Panc1 (cell line): ENCODE results near the gene MIA3. TPM values are rescaled to one million over a fixed set of nuclear protein-coding genes. Genes with fewer than 3 reads are reported as not detected.
A peak's percentile ranks its signal among the peaks of the same experiment; 100 is the strongest.

Experiments used
- ATAC-seq: fragments of 200-7000 bp; cut with Tn5 transposase; 2 replicates; pipeline ENCODE4 v1.9.1; 2020; ENCODE audit warnings: mild to moderate bottlenecking, moderate library complexity
- BruUV-seq: library from RNA; stranded (reverse); fragments of 400-500 nt; replicated peaks from 2 replicates; lab custom pipeline; 2021; lab: Mats Ljungman, UMichigan
- CTCF ChIA-PET: fragments of 300-600 bp; sonication (Branson Sonifier 250); formaldehyde crosslinking; loops from one replicate; lab custom pipeline; 2022; ENCODE audit warnings: antibody characterized with exemption; lab: Charles Lee
- POLR2A ChIA-PET: fragments of 300-600 bp; sonication (Branson Sonifier 250); formaldehyde crosslinking; loops from one replicate; lab custom pipeline; 2022; ENCODE audit warnings: antibody characterized with exemption; lab: Charles Lee
- DNase-seq: peaks from one replicate; pipeline ENCODE4 v3.0.0-alpha.2; 2010; ENCODE audit warnings: low read depth, low spot score
- H3K27ac ChIP-seq: 2 replicates; pipeline ENCODE4 v1.5.1; 2011; ENCODE audit warnings: mild to moderate bottlenecking, low read length, inconsistent platforms
- H3K27me3 ChIP-seq: fragments of 200-500 bp; sonication (Bioruptor generic); 2 replicates; pipeline ENCODE4 v1.6.0; 2014; ENCODE audit warnings: low read length, inconsistent platforms; ENCODE audit not compliant: control insufficient read depth, insufficient read depth
- H3K36me3 ChIP-seq: fragments of 200-500 bp; sonication (Bioruptor generic); 2 replicates; pipeline ENCODE4 v1.5.1; 2014; ENCODE audit warnings: inconsistent platforms, mild to moderate bottlenecking, low read length, moderate library complexity; ENCODE audit not compliant: control insufficient read depth, insufficient read depth
- H3K4me1 ChIP-seq: 2 replicates; pipeline ENCODE4 v1.5.1; 2011; ENCODE audit warnings: inconsistent platforms, mild to moderate bottlenecking, low read length, moderate library complexity; ENCODE audit not compliant: control insufficient read depth, insufficient read depth
- H3K4me3 ChIP-seq, 2 experiments: 2 replicates each; pipeline ENCODE4 v1.5.1; 2011 to 2012; ENCODE audit warnings: low read depth in 2 of 2, low read length in 2 of 2, mild to moderate bottlenecking in 2 of 2, inconsistent platforms in 1 of 2, moderate library complexity in 1 of 2
- H3K9me3 ChIP-seq: fragments of 200-500 bp; sonication (Bioruptor generic); 2 replicates; pipeline ENCODE4 v1.5.1; 2014; ENCODE audit warnings: low read depth, mild to moderate bottlenecking, inconsistent platforms, low read length, moderate library complexity; ENCODE audit not compliant: control insufficient read depth, insufficient read depth
- POLR2AphosphoS5 ChIP-seq: IDR thresholded peaks from 2 replicates; pipeline ENCODE4 v1.6.1; 2012; ENCODE audit warnings: mild to moderate bottlenecking, low read depth, low read length, moderate library complexity
- SIN3A ChIP-seq: IDR thresholded peaks from 2 replicates; pipeline ENCODE4 v1.6.1; 2012; ENCODE audit warnings: low read depth, mild to moderate bottlenecking, low read length, moderate library complexity, borderline replicate concordance; ENCODE audit not compliant: insufficient read depth
- TCF7L2 ChIP-seq: IDR thresholded peaks from 2 replicates; pipeline ENCODE4 v1.6.1; 2011; ENCODE audit warnings: mild to moderate bottlenecking, low read depth, low read length, inconsistent platforms
- in situ Hi-C: cut with HindIII; loops from 2 replicates; pipeline ENCODE4 v1.10.0; 2016; ENCODE audit warnings: low sequenced_read_pairs, low pct_unique_long_range_greater_than_20kb
- intact Hi-C: fragments of 100-400 bp; cut with micrococcal nuclease; formaldehyde crosslinking; loops from one replicate; pipeline ENCODE4 v1.10.0; 2022; ENCODE audit not compliant: unreplicated experiment
- total RNA-seq: library from RNA; stranded (reverse); gene quantifications from one replicate; pipeline ENCODE4 v1.2.1, GENCODE V29; 2021; ENCODE audit not compliant: unreplicated experiment
- TF ChIP-seq, protein P1 (sequence below), 2 experiments: IDR thresholded peaks; 2 replicates each; pipeline ENCODE4 v1.6.1; 2011 to 2012; ENCODE audit warnings: low read depth in 2 of 2, control low read depth in 1 of 2, low read length in 1 of 2, mild to moderate bottlenecking in 1 of 2, moderate library complexity in 1 of 2; ENCODE audit not compliant: insufficient read depth in 1 of 2
- TF ChIP-seq, protein P2 (sequence below): fragments of 450-650 bp; IDR thresholded peaks from 2 replicates; pipeline ENCODE4 v1.5.1; 2017; ENCODE audit warnings: mild to moderate bottlenecking

The MIA3 gene
- total RNA-seq, 1 experiment from 2014 or later: 53.5 TPM

DNA sequence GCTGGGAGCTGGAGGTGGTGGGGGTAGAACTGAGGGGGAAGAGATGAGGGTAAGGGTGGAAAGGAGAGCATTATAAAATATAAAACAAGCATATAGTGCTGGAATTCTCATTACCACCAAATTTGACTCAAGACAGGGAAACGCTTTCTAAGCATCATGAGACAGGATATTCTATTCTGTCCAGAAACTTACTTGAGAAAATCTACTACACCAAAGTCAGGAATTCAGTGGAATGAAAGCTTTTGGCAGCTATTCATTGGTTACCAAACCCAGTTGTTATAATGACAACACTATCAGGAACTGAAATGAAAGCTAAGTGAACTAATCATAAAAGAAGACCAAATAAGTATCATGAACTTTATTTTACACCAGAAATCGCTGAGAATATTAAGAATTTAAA, 79.9 kb downstream of the MIA3 start:
- H3K4me3 ChIP-seq: no peak overlapping the region
- no peaks in the 10 kb centered on the region for H3K4me1 ChIP-seq
- DNase-seq (no peak), ATAC-seq (no peak)
- in situ Hi-C loops (no loop called here), intact Hi-C loops (no loop called here)
- no peaks in the 10 kb centered on the region for H3K27me3 ChIP-seq
- ChIA-PET POLR2A (no interaction called here), CTCF (no interaction called here)
- H3K9me3 ChIP-seq: no peaks in the 10 kb centered on the region
- no TSS peak for BruUV-seq
- TF ChIP-seq SIN3A (no peak), TCF7L2 (no peak), POLR2AphosphoS5 (no peak)
- TF ChIP-seq, protein P1, sequence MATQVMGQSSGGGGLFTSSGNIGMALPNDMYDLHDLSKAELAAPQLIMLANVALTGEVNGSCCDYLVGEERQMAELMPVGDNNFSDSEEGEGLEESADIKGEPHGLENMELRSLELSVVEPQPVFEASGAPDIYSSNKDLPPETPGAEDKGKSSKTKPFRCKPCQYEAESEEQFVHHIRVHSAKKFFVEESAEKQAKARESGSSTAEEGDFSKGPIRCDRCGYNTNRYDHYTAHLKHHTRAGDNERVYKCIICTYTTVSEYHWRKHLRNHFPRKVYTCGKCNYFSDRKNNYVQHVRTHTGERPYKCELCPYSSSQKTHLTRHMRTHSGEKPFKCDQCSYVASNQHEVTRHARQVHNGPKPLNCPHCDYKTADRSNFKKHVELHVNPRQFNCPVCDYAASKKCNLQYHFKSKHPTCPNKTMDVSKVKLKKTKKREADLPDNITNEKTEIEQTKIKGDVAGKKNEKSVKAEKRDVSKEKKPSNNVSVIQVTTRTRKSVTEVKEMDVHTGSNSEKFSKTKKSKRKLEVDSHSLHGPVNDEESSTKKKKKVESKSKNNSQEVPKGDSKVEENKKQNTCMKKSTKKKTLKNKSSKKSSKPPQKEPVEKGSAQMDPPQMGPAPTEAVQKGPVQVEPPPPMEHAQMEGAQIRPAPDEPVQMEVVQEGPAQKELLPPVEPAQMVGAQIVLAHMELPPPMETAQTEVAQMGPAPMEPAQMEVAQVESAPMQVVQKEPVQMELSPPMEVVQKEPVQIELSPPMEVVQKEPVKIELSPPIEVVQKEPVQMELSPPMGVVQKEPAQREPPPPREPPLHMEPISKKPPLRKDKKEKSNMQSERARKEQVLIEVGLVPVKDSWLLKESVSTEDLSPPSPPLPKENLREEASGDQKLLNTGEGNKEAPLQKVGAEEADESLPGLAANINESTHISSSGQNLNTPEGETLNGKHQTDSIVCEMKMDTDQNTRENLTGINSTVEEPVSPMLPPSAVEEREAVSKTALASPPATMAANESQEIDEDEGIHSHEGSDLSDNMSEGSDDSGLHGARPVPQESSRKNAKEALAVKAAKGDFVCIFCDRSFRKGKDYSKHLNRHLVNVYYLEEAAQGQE (IDR thresholded peaks at IDR 0.05; ENCODE audit: insufficient read depth in 1 of 2, low read depth in 2 of 2, low read length in 1 of 2): no peak
- TF ChIP-seq, protein P2, sequence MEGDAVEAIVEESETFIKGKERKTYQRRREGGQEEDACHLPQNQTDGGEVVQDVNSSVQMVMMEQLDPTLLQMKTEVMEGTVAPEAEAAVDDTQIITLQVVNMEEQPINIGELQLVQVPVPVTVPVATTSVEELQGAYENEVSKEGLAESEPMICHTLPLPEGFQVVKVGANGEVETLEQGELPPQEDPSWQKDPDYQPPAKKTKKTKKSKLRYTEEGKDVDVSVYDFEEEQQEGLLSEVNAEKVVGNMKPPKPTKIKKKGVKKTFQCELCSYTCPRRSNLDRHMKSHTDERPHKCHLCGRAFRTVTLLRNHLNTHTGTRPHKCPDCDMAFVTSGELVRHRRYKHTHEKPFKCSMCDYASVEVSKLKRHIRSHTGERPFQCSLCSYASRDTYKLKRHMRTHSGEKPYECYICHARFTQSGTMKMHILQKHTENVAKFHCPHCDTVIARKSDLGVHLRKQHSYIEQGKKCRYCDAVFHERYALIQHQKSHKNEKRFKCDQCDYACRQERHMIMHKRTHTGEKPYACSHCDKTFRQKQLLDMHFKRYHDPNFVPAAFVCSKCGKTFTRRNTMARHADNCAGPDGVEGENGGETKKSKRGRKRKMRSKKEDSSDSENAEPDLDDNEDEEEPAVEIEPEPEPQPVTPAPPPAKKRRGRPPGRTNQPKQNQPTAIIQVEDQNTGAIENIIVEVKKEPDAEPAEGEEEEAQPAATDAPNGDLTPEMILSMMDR: no peak
- H3K27ac ChIP-seq: no peak overlapping the region
- peaks cover 23% of the 10 kb centered on the region for H3K36me3 ChIP-seq

DNA sequence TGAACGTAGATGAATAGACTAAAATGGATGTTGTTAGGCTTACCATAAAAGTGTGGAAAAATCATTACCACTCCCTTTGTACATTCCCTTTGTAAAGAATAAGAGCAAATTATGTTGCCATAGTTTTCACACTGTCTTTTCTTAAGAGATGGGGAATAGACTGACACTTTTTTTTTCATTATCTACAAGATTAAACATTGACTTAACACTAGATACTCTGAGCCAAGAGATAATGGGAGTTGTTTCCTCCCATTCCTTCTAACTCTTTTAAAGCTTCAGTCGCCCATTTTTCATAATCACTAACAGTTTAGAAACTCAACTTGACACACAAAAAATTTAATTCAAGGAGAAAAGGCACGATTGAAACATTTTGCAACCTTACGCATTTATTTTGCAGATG, 84.3 kb downstream of the MIA3 start:
- DNase-seq (no peak), ATAC-seq (no peak)
- no peaks in the 10 kb centered on the region for H3K4me1 ChIP-seq
- no peak overlapping the region for H3K4me3 ChIP-seq
- no peaks in the 10 kb centered on the region for H3K27me3 ChIP-seq
- no peak for TF ChIP-seq TCF7L2
- TF ChIP-seq SIN3A: no peak
- TF ChIP-seq, protein P1 (IDR thresholded peaks at IDR 0.05; ENCODE audit: insufficient read depth in 1 of 2, low read depth in 2 of 2, low read length in 1 of 2): no peak
- TF ChIP-seq, protein P2: no peak
- TF ChIP-seq POLR2AphosphoS5: no peak
- H3K36me3 ChIP-seq: peaks cover 14% of the 10 kb centered on the region
- TSS peak; percentile 21 for BruUV-seq
- intact Hi-C loops: no loop called here
- CTCF ChIA-PET: no interaction called here
- peaks cover 10% of the 10 kb centered on the region; the same call in 1 of the 2 replicates for H3K9me3 ChIP-seq
- H3K27ac ChIP-seq: no peak overlapping the region
- in situ Hi-C loops: no loop called here
- POLR2A ChIA-PET: interaction anchor here (1.0 kb wide), 1 partner anchor 68 kb away, joined by 3 read pairs; no protein-coding TSS in a partner anchor
